Activated T-cell treated with anti-CD3 and anti-CD28 coated beads for 48 hours (primary cell): ENCODE measurements around the gene KTN1.

Experiments
- DNase-seq: peaks from one replicate; pipeline ENCODE4 v3.0.0-alpha.2; 2020; ENCODE audit warnings: low read depth

Gene KTN1, protein sequence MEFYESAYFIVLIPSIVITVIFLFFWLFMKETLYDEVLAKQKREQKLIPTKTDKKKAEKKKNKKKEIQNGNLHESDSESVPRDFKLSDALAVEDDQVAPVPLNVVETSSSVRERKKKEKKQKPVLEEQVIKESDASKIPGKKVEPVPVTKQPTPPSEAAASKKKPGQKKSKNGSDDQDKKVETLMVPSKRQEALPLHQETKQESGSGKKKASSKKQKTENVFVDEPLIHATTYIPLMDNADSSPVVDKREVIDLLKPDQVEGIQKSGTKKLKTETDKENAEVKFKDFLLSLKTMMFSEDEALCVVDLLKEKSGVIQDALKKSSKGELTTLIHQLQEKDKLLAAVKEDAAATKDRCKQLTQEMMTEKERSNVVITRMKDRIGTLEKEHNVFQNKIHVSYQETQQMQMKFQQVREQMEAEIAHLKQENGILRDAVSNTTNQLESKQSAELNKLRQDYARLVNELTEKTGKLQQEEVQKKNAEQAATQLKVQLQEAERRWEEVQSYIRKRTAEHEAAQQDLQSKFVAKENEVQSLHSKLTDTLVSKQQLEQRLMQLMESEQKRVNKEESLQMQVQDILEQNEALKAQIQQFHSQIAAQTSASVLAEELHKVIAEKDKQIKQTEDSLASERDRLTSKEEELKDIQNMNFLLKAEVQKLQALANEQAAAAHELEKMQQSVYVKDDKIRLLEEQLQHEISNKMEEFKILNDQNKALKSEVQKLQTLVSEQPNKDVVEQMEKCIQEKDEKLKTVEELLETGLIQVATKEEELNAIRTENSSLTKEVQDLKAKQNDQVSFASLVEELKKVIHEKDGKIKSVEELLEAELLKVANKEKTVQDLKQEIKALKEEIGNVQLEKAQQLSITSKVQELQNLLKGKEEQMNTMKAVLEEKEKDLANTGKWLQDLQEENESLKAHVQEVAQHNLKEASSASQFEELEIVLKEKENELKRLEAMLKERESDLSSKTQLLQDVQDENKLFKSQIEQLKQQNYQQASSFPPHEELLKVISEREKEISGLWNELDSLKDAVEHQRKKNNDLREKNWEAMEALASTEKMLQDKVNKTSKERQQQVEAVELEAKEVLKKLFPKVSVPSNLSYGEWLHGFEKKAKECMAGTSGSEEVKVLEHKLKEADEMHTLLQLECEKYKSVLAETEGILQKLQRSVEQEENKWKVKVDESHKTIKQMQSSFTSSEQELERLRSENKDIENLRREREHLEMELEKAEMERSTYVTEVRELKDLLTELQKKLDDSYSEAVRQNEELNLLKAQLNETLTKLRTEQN (N-terminal part only)

DNA sequence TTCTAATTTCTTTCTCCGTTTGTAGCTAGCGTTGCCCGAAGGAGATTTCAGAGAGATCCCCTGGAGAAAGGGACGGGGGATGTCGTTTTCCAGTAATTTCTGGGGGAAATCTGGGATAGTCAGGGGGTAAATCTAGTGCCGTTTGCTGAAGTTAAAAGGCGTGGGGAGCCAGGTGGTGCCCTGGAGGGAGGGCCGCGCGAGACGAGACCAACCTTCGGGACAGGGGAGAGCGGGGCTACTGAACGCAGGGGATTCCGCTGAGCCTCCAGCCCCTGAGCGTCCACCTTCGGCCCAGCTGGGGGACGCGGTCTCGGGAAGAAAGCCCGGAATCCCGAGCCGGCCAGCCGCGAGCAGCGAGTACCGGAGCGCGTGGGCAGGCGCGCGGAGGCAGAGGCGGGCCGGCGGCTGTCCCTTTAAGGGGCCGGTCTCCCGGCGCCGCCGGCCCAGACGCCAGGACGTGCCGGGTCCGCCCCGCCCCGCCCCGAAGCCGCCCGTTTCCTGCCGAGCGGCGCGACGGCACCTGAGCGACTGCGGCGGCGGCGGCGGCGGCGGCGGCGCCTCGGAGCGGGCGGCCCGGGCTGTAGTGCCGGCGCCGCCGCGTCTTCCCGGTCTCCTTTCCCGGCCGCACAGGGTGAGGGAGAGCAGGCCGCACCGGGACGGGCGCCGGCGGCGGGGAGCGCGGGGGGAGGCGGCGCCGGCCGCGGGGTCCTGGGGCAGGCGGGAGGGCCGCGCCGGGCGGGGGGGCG is at the start of gene KTN1:
Gene KTN1 (plus strand): TSS at position 484 of the 746 bp plus-strand sequence. CDS start 31,842 bp downstream, outside the sequence.
- DNase-seq = peak; percentile 85

DNA sequence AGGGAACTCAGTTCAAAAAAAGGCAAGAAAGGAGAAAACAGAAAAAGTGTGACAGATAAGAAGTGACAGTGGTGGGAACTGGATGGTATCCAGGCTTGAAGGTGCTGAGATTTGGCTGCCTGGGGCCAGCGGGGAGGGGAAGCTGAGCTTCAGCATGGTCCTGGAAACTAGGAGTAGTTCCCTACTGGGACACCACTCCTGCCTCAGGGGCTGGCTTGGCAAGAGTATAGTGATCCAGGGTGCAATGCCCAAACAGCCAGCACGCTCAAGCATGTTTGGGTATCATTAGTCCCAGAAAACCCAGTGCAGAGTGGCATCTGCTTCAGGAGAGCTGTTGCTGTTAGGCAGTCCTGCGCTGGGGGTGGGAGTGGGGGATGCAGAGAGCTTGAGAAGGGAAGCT is 49.5 kb upstream of the KTN1 start:
- no peak for DNase-seq

DNA sequence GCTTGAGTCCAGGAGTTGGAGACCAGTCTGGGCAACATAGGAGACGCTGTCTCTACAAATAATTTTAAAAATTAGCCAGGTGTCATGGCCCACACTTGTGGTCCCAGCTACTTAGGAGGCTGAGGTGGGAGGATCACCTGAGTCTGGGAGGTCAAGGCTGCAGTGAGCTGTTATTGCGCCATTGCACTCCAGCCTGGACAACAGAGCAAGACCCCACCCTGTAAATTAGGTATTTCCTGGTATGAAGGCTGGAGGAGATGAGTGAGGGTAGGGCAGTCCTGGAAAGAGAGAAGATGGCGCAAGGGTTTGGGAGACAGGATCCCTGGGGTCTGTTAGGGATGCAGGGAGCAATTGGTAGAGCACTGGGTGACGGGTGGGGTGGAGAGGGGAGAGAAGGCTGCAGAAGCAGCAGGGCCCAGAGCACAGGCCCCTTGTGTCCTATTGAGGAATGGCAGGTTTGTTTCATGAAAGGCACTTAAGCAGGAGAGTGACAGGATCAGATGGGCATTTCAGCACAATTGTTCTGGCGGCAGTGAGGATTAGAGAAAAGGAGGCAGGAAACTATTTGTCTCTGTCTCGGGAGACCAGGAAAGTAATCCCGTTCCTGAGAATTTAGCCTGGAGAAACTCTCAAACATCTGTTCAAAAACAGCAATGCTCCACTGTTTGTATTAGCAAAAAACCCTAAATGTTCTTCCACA is 47.2 kb upstream of the KTN1 start:
- DNase-seq = no peak

DNA sequence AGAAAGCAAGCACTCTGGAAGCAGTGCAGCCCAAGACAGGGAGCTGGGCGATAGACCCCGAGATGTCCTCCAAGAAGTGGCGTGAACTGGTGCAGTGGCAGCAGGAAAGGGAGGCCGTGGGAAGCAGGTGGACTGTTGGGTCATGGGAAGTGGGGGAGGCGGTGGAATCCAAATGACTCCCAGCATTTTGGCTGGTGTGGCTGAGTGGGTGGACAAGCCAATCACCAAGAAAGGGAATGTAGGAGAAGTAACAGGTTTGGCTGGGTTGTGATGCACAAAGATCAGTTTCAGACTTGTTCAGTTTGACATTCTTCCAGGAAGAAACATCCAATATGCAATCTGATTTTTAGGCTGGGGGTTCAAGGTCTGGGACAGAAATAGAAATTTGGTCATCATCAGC is 46.0 kb upstream of the KTN1 start:
- no peak for DNase-seq

DNA sequence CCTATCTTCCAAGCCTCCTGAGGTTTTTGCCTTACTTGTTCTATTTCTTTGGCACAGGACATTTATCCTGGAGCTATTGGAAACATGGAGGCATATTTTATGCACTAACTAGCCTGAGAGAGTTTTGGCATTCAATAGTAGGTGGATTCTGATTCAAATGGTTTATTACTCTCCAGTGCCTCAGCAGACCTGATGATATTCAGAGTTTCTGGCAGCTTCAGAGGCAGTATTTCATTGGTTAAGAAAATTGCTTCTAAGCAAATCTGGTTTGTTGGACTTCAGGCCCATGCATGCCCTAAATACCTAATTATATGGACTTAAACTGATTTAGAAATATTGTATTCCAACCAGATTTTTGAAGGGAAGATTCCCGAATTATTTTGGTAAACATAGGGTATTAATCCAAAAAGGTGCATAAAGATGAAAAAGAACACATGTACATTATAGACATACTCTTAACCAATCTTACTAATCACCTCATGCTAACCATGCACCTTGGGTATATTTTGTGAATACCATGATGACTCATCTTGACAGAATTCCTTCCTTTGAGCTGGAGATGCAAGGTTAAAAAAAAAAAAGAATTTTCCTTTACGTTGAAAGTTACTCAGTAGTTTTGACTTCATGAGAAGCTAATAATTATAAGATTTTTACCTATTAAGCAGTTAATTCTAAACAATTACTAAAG is 44.3 kb upstream of the KTN1 start:
- no peak for DNase-seq

DNA sequence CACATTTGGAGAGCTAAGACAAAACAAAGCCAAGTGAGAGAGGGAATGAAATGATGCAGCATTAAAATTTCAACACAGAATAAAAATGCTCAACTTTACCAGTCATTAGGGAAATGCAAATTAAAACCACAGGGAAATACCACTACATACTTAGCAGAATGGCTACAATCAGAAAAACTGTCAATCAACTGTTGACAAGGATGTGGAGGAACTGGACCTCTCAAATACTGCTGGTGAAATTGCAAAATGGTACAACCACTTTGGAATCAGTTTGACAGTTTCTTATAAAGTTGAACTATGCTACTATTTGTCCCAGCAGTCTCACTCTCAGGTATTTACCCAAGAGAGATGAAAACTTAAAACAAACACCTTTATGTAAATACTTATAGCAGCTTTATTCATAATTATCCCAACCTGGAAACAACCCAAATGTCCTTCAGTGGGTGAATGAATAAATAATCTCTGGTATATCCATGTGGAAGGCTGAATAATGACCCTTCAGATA is 43.8 kb upstream of the KTN1 start:
- no peak for DNase-seq

DNA sequence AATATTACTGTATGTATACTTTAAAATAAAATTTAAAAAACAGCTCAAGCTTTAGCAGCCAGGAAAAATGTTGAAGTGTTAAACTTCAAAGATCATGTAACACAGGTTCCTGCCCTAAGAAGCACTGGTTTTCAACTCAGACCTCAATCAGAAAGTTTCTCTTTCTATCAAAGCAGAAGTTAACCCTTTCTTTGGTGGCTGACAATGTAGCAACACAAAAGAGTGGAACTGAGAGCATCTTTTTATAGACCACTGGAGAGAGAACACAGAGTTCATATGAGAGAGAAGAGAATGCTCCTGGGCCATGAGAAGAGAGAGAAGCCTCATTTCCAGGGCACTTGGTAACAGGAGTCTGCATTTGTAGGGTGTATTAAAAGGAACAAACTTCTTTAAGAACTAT is 42.2 kb upstream of the KTN1 start:
- no peak for DNase-seq

DNA sequence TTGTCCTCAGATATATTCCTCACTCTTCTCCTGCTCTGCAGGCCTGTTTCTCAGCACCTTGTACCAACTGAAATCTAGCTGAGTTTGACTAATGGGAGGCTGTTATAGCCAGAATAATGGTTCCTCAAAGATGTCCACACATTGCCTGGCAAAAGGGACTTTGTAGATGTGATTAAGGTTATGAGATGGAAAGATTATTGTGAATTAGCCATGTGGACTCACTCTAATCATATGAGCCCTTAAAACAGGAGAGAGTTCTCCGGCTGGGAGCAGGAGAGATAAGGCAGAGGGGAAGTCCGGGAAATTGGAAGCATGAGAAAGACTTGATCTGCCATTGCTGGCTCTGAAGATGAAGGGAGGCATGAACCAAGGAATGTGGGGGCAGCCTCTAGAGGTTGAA is 40.0 kb upstream of the KTN1 start:
- no peak for DNase-seq

DNA sequence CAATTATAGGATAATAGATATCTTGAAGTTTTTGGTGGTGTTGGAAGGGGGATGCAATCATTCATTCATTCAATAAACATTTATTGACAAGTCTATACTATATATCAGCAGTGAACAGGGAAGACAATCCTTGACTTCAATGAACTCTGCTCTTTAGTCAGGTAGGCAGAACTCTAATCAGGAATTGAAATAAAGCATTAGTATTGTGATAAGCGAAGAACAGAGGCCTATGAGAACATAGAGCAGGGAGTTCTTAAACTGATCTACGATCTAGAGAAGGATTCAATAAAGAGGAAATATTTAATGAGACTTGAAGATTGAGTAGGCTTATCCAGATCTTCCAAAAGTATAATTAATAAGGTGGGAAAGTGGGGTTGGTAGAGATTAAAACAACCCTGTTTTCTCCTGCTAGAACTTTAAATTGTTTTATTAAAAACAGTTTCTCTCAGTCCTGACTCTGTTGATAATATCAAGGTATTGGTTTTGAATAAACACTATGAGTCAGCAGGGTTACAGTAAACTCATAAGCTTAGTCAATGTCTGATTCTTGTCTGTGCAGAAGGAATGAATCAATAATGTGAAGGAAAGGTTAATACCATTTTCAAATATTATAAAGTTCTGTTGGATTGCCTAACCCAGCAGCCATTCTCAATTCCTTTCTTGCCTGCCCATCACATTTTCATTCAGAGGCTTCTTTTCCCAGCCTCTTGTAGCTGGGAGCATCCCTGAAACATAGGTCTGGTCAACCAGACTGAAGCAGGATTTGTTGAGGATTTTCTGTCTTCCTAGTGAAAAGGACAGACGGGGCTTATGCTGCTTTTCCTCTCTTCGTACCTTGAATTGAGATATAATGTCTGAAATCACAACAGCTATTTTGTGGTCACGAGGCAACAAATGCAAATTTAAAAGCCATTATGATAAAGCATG is 38.9 kb upstream of the KTN1 start:
- DNase-seq = no peak

DNA sequence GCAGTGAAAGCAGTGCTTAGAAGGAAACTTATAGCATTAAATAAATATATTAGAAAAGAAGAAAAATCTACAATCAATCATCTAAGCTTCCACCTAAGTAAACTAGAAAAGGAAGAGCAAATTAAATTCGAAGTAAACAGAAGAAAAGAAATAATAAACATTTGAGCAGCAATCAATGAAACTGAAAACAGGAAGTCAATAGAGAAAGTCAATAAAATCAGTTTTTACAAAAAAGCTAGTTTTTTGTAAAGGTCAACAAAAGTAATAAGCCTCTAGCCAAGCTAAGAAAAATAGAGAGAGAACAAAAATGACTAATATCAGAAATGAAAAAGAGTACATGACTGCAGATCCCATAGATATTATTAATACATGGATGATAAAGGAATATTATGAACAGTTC is 34.2 kb upstream of the KTN1 start:
- DNase-seq = no peak

DNA sequence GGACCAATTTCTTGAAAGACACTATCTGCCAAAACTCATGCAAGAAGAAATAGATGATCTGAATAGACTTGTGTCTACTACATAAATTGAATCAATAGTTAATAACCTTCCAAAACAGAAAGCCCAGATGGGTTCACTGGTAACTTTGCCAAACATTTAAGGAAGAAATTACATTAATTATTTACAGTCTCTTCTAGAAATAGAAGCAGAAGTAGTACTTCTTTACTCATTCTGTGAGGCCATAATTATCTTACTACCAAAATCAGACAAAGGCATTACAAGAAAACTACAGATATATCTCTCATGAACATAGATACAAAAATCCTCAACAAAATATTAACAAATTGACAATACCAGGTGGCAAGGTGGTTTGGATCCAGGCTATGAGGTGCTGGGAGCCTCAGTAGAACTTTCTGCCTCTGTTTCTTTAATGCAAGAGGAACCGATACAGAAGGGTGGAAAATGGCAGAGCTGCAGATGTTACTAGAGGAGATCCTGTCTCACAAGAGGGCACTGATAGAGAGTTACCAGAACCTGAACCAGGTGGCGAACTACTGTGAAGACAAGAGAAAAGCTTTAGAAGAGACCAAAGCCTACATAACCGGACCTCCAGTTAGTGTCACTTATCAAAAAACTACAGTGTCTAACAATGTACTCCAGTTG is 33.7 kb upstream of the KTN1 start:
- no peak for DNase-seq

DNA sequence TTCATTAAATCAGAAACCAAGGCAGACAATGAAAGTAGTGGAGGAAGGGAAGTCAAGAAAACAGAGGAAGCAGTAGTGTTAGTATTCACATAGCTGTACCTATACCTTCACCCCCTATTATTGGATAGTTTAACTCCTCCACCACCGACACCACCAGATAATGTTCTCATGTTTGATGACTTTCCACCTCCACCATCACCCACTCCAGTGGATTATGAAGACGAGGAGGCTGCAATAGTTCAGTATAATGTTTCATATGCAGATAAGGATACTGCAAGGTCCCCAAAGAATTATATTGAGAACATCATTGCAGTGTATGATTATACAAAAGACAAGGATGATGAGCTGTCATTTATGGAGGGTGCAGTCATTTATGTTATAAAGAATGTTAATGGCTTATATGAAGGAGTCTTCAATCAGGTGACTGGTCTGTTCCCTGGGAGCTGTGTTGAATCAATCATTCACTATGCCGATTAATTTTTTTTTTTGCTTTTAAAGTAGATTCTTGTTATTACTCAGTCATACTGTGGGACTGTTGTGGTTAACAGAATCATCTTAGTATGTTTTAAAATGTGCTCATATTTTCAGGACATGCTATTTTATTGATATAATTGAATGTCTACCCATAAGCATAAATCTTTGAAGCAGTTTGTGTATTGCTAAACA is 32.2 kb upstream of the KTN1 start:
- DNase-seq = no peak

DNA sequence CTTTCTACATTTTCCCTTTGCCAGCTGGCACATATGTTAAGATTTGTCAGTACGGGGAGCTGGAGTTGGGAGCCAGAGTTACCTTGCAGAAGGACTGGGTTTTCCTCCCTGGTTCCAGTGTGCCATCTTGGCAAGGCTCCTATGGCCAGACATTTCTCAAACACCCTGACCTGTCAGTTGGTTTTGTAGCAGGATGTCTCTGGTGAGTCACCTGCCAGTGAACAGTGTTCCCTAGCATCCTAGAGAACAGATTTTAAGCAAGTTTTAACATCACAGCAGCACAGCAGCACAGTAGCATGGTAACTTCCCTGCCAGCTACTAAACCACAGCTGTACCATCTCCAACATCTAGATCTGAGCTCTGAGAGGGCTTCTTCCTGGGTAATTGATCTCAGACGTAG is 26.2 kb upstream of the KTN1 start:
- no peak for DNase-seq

DNA sequence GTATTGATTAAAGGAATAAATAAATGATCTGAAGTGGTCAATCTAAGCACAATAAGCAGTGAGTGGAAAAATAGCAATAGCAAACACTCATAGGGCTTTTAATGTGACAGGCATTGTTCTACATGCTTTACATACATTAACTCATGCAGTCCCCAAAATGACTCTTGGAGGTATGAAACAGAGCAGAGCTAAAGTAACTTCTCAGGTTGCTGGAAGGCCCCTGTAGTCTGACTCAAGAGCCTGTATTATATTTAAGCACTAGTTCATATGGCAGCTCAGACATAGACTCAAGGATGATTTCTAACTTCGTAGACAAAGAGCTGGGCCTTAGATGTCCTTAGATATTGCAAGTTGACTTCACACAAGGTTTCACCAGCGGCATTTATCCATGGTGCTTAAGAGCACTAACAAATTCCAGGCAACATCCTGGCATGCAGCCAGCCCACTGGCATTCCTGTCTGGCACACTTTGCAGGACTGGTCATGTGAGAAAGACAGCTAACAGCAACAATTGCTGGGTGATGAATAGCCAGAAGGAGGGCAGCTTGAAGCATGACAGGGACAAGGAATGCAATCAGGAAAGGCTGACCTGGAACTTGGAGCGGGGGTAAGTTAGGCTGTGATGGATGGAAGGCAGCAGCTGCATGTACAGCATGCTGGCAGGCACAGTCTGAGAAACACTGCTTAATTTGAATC is 22.9 kb upstream of the KTN1 start:
- DNase-seq = no peak

DNA sequence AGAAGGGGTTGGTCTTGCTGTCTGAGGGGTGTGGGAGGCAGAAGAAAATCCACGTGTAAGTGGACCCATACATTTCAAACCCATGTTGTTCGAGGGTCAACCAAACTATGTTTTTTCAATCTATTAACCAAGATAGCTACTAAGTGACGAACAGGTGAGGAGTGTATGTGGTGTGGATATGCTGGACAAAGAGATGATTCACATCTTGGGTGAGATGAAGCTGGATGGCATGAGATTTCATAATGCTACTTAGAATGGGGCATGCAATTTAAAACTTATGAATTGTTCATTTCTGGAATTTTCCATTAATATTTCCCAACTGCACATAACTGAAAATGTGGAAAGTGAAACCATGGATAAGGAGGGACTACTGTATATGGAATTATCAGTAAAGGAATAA is 17.9 kb upstream of the KTN1 start:
- DNase-seq = no peak

DNA sequence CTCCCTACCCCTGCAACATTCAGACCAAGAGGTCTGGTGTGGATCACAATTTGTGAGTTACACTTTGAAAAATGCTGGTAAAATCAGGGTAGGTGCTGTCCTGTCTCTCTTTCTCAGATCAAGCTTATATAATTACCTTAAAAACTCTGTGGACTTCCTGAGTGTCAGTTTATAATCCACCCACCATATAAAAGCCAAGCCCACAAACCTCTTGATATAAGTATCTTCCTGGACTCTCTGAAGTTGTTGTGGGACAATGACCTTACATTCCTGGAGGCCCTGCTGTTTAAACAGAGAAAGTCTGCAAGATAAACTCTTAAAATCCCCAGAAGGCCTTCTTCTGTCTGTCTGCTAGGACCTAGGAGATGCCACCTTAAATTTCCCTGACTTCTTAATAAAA is 11.4 kb upstream of the KTN1 start:
- DNase-seq = no peak

DNA sequence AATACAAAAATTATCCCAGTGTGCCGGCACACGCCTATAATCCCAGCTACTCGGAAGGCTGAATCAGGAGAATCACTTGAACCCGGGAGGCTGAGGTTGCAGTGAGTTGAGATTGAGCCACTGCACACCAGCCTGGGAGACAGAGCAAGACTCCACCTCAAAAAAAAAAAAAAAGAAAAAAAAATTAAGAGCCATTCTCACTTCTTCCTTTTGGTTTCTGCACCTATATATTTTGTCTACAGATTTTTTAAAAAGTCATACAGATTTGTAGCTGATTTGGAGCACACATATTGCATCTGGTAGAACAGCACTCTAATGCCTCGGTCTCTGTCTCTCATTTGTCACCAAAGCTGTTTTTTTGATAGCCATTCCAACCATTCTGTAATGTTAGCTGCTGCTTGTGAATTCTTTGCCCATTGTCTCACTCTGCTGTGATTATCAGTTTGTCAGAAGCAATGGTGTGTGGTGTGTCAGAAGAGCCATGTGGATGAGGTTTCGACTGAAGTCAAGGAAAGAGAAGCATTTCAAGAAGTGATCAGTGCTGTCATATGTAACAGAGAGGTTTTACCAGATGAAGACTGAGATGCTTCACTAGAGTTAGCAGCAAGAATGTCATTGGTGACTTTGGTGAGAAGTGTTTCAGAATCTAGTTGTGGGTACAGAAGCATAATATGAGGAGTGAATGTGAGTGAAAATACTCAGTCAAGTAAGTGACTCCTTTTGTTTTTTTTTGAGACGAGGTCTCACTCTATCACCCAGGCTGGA is 8.7 kb upstream of the KTN1 start:
- DNase-seq = no peak
